ENCODE results near the gene BABAM2. TPM values are rescaled to one million over a fixed set of nuclear protein-coding genes. Genes with fewer than 3 reads are reported as not detected.
A peak's percentile ranks its signal among the peaks of the same experiment; 100 is the strongest.

The BABAM2 gene
- total and polyA plus RNA-seq, 3 experiments from 2014 or later, result 59.4 to 66.7 (median 65.6) TPM

DNA sequence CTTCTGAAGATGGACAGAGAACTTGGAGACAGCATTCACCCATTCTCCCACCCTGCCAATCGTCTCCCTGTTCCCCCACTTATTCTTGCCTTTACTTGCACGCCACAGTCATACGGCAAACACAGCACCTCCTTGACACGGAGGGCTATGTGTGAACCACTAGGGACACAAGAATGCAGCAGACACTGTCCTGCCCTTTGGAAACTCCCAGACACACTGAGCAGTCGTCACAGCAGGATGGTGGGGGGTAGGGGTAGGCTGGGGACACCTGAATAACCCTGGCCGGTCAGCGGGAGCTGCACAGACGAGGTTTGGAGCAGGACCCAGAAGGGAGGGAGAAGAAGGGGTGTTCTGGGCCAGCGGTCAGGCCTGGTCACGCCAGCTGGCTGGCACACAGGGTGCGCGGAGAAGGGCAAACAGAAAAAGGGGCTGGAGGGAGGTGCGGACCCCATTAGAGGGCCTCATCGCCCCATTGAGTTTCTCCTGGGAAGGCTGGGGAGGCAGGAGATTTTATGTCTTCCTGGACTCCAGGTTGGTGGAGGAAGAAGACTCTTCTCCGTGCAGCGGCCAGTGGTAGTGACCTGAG lies 462.2 kb downstream of the BABAM2 start:
- Histone ChIP-seq H3K9me3 (ENCODE audit: low read length) (no peaks in the 10 kb centered on the region), H3K4me1 (ENCODE audit: insufficient read depth, low read length) (peaks cover 33% of the 10 kb centered on the region), H3K27ac (ENCODE audit: low read depth, low read length) (no peak overlapping the region), H3K4me3 (ENCODE audit: low read length) (no peak overlapping the region), H3K36me3 (ENCODE audit: insufficient read depth, low read length) (no peaks in the 10 kb centered on the region), H3K27me3 (ENCODE audit: insufficient read depth, low read length, poor library complexity, severe bottlenecking) (no peaks in the 10 kb centered on the region)
- H3K36me3 Mint-ChIP-seq, result no peaks in the 10 kb centered on the region
- no peak overlapping the region for H3K4me3 Mint-ChIP-seq
- peaks cover 28 to 40% (median 29%) of the 10 kb centered on the region in 3 donors for H3K4me1 Mint-ChIP-seq
- H3K9me3 Mint-ChIP-seq, result no peaks in the 10 kb centered on the region
- peak in 1 of 5 donors; percentile 38 for DNase-seq
- POLR2A ChIA-PET, result no interaction called here
- H3K27ac Mint-ChIP-seq, result peak overlapping the region in 2 of 8 donors; percentile 26 to 66
- no peaks in the 10 kb centered on the region for H3K27me3 Mint-ChIP-seq
- CTCF ChIA-PET, result no interaction called here

DNA sequence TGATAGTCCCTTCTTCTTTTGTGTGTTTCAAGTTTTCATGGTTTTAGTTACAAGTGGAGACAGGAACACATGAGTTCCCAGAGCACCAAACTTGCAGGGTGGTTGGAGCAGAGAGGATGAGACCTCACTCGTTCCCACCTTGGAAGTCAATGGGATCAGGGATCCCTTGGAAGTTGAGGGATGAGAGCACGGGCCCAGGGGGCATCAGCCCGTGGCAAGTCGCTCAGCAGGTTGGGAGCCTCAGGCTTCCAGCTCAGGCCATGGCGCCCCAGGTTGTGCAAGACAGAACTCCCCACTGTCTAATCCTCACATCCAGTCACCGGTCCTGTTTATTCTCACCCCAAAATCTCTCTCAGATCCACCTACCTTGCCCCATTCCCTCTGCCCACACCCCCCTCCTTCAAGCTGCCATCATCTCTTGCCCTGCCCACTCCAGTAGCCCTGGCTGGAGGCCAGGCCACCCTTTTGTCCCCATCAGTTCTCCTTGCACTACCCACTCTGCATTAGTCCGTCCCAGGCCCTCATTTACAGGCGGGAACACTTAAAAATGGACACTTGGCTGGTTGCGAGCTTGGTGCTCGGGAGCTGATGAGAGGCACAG lies 464.5 kb downstream of the BABAM2 start:
- peaks cover 32% of the 10 kb centered on the region for H3K4me1 ChIP-seq (ENCODE audit: insufficient read depth, low read length)
- H3K4me3 Mint-ChIP-seq, result peak overlapping the region in 1 of 7 donors; percentile 56
- no peak overlapping the region for H3K27ac ChIP-seq (ENCODE audit: low read depth, low read length)
- POLR2A ChIA-PET, result no interaction called here
- peak overlapping the region in 7 of 8 donors; percentile 42 to 97 (median 83) for H3K27ac Mint-ChIP-seq
- H3K36me3 ChIP-seq (ENCODE audit: insufficient read depth, low read length), result no peaks in the 10 kb centered on the region
- H3K4me1 Mint-ChIP-seq, result peaks cover 30 to 43% (median 34%) of the 10 kb centered on the region in 3 donors
- no peak overlapping the region for H3K4me3 ChIP-seq (ENCODE audit: low read length)
- no peaks in the 10 kb centered on the region for H3K36me3 Mint-ChIP-seq
- DNase-seq, result no peak
- H3K9me3 Mint-ChIP-seq, result peaks cover 0 to 2% (median 0%) of the 10 kb centered on the region in 5 donors
- H3K27me3 ChIP-seq (ENCODE audit: insufficient read depth, low read length, poor library complexity, severe bottlenecking), result no peaks in the 10 kb centered on the region
- H3K27me3 Mint-ChIP-seq, result peaks cover 0 to 5% of the 10 kb centered on the region in 2 donors
- CTCF ChIA-PET, result interaction anchor here (0.9 kb wide), 1 partner anchor 66 kb away, joined by 3 read pairs; no protein-coding TSS in a partner anchor
- no peaks in the 10 kb centered on the region for H3K9me3 ChIP-seq (ENCODE audit: low read length)

DNA sequence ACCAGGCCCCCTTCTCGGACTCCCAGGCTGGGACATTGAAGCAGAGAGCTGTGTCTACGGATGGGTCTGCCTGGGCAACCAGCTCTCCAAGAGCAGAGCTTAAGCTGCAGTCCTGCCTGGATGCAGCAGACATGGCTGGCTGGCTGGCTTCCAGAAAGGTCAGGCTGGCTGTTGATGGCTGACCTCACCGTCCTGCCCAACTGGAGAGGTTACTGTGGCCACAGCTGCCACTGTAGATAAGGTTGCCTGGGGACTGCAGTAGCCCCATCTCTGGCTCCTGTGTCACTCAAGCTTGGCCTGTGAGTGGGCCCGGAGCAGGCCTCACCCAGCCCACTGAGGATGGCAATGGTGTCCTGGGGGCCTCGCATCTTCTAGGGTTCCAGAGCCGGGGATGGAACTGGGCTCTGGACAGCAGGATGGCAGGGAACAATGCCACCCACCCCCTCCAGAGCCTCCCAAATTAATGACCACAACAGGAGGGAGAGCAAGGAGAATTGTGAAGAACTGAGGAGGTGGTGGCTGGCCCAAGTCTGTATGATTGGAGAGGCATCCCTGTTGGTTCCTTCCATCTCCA lies 465.1 kb downstream of the BABAM2 start:
- Mint-ChIP-seq H3K36me3 (no peaks in the 10 kb centered on the region), H3K4me3 (peak overlapping the region in 1 of 7 donors; percentile 24), H3K27ac (peak overlapping the region in 7 of 8 donors; percentile 85 to 97 (median 91)), H3K9me3 (peaks cover 0 to 2% (median 0%) of the 10 kb centered on the region in 5 donors), H3K4me1 (peaks cover 34 to 47% (median 39%) of the 10 kb centered on the region in 3 donors), H3K27me3 (peaks cover 0 to 5% of the 10 kb centered on the region in 2 donors)
- Histone ChIP-seq H3K27ac (ENCODE audit: low read depth, low read length) (peak overlapping the region; percentile 51), H3K4me3 (ENCODE audit: low read length) (no peak overlapping the region), H3K27me3 (ENCODE audit: insufficient read depth, low read length, poor library complexity, severe bottlenecking) (no peaks in the 10 kb centered on the region), H3K4me1 (ENCODE audit: insufficient read depth, low read length) (peaks cover 38% of the 10 kb centered on the region), H3K36me3 (ENCODE audit: insufficient read depth, low read length) (no peaks in the 10 kb centered on the region), H3K9me3 (ENCODE audit: low read length) (no peaks in the 10 kb centered on the region)
- CTCF ChIA-PET, result interaction anchor here (0.9 kb wide), 1 partner anchor 66 kb away, joined by 3 read pairs; no protein-coding TSS in a partner anchor
- POLR2A ChIA-PET, result no interaction called here
- peak in 1 of 5 donors; percentile 35 for DNase-seq

DNA sequence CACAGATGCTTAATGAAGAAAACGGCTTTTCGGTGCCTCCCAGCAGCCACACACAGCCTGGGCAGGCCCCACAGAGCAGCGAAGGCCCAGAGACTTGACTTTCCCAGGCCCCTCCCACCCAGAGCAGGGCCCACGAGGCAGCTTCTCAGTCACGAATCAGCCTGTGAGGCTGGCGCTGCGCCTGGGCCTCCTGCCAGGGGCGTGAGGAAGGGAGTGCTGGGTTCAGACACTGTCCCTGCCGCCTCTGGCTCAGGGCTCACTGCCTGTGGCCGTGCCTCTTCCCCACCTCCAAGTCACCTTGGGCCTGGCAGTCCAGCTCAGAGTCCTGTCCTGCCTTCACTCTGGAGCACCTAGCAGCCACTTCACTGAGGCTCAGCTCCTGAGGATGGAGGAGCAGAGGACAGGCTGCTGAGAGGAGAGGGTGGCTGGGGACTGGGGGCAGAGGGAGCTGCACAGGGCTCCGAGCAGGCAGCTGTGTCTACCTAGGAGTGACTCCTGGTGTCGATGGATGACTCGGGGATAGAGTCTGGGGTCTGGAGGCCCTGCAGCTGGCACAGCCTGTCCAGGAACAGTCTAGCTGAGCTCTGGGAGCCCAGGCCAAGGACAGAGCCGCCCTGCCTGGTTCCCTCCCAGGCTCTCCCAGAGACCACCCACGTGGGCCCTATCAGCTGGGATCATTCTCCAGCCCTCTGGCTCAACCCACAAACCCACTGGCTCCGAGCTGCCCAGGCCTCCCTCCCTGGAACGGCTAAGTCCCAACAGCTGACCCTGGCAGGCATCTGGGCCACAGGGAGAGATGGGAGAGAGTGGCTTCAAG lies 465.8 kb downstream of the BABAM2 start:
- Histone ChIP-seq H3K4me3 (ENCODE audit: low read length) (no peak overlapping the region), H3K27ac (ENCODE audit: low read depth, low read length) (peak overlapping the region; percentile 51), H3K9me3 (ENCODE audit: low read length) (no peaks in the 10 kb centered on the region), H3K36me3 (ENCODE audit: insufficient read depth, low read length) (no peaks in the 10 kb centered on the region), H3K4me1 (ENCODE audit: insufficient read depth, low read length) (peaks cover 44% of the 10 kb centered on the region), H3K27me3 (ENCODE audit: insufficient read depth, low read length, poor library complexity, severe bottlenecking) (no peaks in the 10 kb centered on the region)
- H3K9me3 Mint-ChIP-seq, result peaks cover 0 to 2% (median 0%) of the 10 kb centered on the region in 5 donors
- H3K27ac Mint-ChIP-seq, result peak overlapping the region in 7 of 8 donors; percentile 87 to 97 (median 92)
- POLR2A ChIA-PET, result no interaction called here
- H3K36me3 Mint-ChIP-seq, result no peaks in the 10 kb centered on the region
- DNase-seq, result peak in 4 of 5 donors; percentile 26 to 64 (median 36)
- H3K4me3 Mint-ChIP-seq, result peak overlapping the region in 1 of 7 donors; percentile 24
- H3K27me3 Mint-ChIP-seq, result peaks cover 0 to 5% of the 10 kb centered on the region in 2 donors
- peaks cover 40 to 54% (median 45%) of the 10 kb centered on the region in 3 donors for H3K4me1 Mint-ChIP-seq
- CTCF ChIA-PET, result no interaction called here

DNA sequence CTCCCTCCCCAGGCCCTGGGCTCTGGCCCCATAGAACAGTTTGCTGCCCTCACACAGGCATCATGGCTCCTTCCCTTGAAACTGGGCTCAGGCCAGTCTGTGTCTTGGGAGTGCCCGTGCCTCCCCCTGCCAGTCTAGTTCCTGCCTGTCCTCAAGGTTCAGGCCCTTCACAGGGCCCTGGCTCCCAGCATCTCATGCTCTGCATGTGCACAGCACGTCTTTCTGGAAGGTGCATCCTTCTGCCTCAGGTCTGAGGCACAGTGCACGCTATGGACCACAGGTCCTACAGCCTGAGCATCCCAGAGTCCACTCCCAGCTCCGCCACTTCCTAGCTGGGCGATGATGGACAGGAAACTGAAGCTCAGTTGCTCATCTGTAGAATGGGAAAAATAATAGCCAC lies 466.5 kb downstream of the BABAM2 start:
- H3K27me3 Mint-ChIP-seq, result peaks cover 0 to 5% of the 10 kb centered on the region in 2 donors
- Histone ChIP-seq H3K4me1 (ENCODE audit: insufficient read depth, low read length) (peaks cover 47% of the 10 kb centered on the region), H3K27me3 (ENCODE audit: insufficient read depth, low read length, poor library complexity, severe bottlenecking) (no peaks in the 10 kb centered on the region), H3K4me3 (ENCODE audit: low read length) (no peak overlapping the region), H3K36me3 (ENCODE audit: insufficient read depth, low read length) (no peaks in the 10 kb centered on the region), H3K9me3 (ENCODE audit: low read length) (no peaks in the 10 kb centered on the region), H3K27ac (ENCODE audit: low read depth, low read length) (no peak overlapping the region)
- no peak overlapping the region for H3K4me3 Mint-ChIP-seq
- ChIA-PET CTCF (no interaction called here), POLR2A (interaction anchor here (0.6 kb wide), 1 partner anchor 1002 kb away, joined by 4 read pairs; no protein-coding TSS in a partner anchor)
- peaks cover 0 to 2% (median 0%) of the 10 kb centered on the region in 5 donors for H3K9me3 Mint-ChIP-seq
- DNase-seq, result no peak
- peak overlapping the region in 7 of 8 donors; percentile 84 to 99 (median 92) for H3K27ac Mint-ChIP-seq
- peaks cover 40 to 56% (median 46%) of the 10 kb centered on the region in 3 donors for H3K4me1 Mint-ChIP-seq
- H3K36me3 Mint-ChIP-seq, result no peaks in the 10 kb centered on the region

DNA sequence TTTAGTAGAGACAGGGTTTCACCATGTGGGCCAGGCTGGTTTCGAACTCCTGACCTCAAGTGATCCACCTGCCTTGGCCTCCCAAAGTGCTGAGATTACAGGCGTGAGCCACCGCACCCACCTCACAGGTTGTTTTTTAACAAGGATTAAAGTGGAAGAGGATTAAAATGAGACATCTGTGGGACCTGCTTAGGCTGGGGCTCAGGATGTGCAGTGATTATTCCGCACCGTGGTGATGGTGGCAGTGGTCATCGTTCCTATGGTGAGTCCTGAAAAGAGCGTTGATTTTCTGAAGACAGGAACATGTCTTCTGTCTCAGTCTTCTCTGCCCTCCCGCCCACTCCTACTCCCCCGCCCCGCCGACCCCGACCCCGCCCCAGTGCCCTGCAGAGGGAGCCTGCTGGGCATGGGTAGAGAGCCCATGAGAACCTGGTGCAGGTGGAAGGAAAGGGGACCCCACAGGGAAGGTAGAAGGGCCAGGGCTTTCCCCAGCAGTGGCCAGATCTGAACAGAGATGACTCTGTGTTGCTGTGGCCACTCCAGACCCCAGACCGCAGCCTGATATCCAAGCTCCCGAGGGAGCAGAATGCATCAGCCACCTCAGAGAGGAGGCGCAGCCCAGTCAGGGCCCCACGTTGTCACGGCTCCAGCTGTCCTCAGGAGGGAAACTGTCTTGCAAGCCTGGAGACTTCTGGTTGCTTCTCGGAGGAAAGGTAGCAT lies 467.6 kb downstream of the BABAM2 start:
- Histone ChIP-seq H3K36me3 (ENCODE audit: insufficient read depth, low read length) (no peaks in the 10 kb centered on the region), H3K9me3 (ENCODE audit: low read length) (no peaks in the 10 kb centered on the region), H3K4me1 (ENCODE audit: insufficient read depth, low read length) (peaks cover 53% of the 10 kb centered on the region), H3K27me3 (ENCODE audit: insufficient read depth, low read length, poor library complexity, severe bottlenecking) (no peaks in the 10 kb centered on the region), H3K27ac (ENCODE audit: low read depth, low read length) (peak overlapping the region; percentile 67), H3K4me3 (ENCODE audit: low read length) (no peak overlapping the region)
- Mint-ChIP-seq H3K27me3 (peaks cover 0 to 5% of the 10 kb centered on the region in 2 donors), H3K9me3 (peaks cover 0 to 2% (median 0%) of the 10 kb centered on the region in 5 donors), H3K27ac (peak overlapping the region; percentile 92 to 100 (median 98)), H3K36me3 (no peaks in the 10 kb centered on the region), H3K4me1 (peaks cover 47 to 61% (median 53%) of the 10 kb centered on the region in 3 donors), H3K4me3 (peak overlapping the region in 3 of 7 donors; percentile 19 to 75 (median 25))
- ChIA-PET POLR2A (interaction anchor here (0.7 kb wide), 1 partner anchor 730 kb away, joined by 3 read pairs; no protein-coding TSS in a partner anchor), CTCF (no interaction called here)
- no peak for DNase-seq

DNA sequence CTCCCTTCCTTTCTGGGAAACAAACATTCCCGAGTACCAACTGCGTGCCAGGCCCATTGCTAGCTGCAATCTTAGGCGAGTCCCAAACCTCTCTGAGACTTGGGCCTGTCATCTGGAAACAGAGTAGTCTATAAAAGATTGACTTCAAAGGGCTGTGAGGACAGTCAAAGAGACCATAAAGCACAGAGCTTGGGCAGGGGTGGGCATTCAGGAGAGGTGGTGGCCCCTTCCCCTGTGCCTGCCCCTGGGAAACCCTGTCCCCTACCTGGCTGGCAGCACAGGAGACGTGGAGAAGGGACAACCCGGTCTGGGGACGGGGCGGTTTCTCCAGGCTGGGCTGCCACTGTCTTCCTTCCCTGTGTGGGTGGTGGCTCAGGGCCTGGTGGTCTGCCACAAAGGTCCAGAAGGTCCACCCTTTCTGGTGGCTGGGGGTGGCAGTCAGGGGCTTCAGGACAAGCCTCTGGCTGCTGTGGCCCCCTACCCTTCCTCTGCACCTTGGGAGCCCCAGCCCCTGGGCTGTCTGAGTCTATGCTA lies 468.2 kb downstream of the BABAM2 start:
- Mint-ChIP-seq H3K36me3 (no peaks in the 10 kb centered on the region), H3K9me3 (peaks cover 0 to 2% (median 0%) of the 10 kb centered on the region in 5 donors), H3K27me3 (peaks cover 0 to 5% of the 10 kb centered on the region in 2 donors), H3K4me1 (peaks cover 52 to 65% (median 53%) of the 10 kb centered on the region in 3 donors), H3K4me3 (peak overlapping the region; percentile 68 to 93 (median 75)), H3K27ac (peak overlapping the region; percentile 92 to 100 (median 98))
- no peaks in the 10 kb centered on the region for H3K36me3 ChIP-seq (ENCODE audit: insufficient read depth, low read length)
- no peaks in the 10 kb centered on the region for H3K9me3 ChIP-seq (ENCODE audit: low read length)
- POLR2A ChIA-PET, result interaction anchor here (0.7 kb wide), 1 partner anchor 730 kb away, joined by 3 read pairs; no protein-coding TSS in a partner anchor
- peak overlapping the region; percentile 25 for H3K4me3 ChIP-seq (ENCODE audit: low read length)
- CTCF ChIA-PET, result no interaction called here
- H3K27me3 ChIP-seq (ENCODE audit: insufficient read depth, low read length, poor library complexity, severe bottlenecking), result no peaks in the 10 kb centered on the region
- peak overlapping the region; percentile 67 for H3K27ac ChIP-seq (ENCODE audit: low read depth, low read length)
- H3K4me1 ChIP-seq (ENCODE audit: insufficient read depth, low read length), result peaks cover 60% of the 10 kb centered on the region
- DNase-seq, result no peak

Measured in CD8-positive, alpha-beta memory T cell (primary cell).